CD4-positive, alpha-beta memory T cell (primary cell): ENCODE data around the gene RAB38. TPM values are rescaled to one million over a fixed set of nuclear protein-coding genes. Genes with fewer than 3 reads are reported as not detected.

Experiments used
- CTCF ChIA-PET: fragments of 350-600 bp; sonication (Branson Sonifier 250); formaldehyde crosslinking; loops from one replicate; lab custom pipeline; 2021; ENCODE audit warnings: inconsistent platforms; ENCODE audit not compliant: partially characterized antibody; lab: Charles Lee
- POLR2A ChIA-PET: fragments of 350-600 bp; sonication (Branson Sonifier 250); formaldehyde crosslinking; loops from one replicate; lab custom pipeline; 2021; ENCODE audit not compliant: partially characterized antibody; lab: Charles Lee
- DNase-seq, 5 donors: peaks; one replicate each; pipeline versions ENCODE4 v3.0.0 to v3.0.0-alpha.2; 2020 to 2022; ENCODE audit warnings: mixed read lengths in 1 of 5
- H3K27ac ChIP-seq: one replicate; pipeline ENCODE4 v1.7.0; 2013; ENCODE audit warnings: low read depth, low read length
- H3K27me3 ChIP-seq: 2 replicates; pipeline ENCODE4 v1.7.0; 2013; ENCODE audit warnings: mild to moderate bottlenecking, low read length, moderate library complexity; ENCODE audit not compliant: insufficient read depth
- H3K36me3 ChIP-seq: 2 replicates; pipeline ENCODE4 v1.7.0; 2013; ENCODE audit warnings: mild to moderate bottlenecking, low read length, moderate library complexity; ENCODE audit not compliant: insufficient read depth
- H3K4me1 ChIP-seq: 2 replicates; pipeline ENCODE4 v1.7.0; 2013; ENCODE audit warnings: mild to moderate bottlenecking, low read length, moderate library complexity; ENCODE audit not compliant: insufficient read depth
- H3K4me3 ChIP-seq, 2 donors: one replicate each; pipeline ENCODE4 v1.7.0; 2013; ENCODE audit warnings: low read length in 2 of 2, mild to moderate bottlenecking in 1 of 2
- H3K9me3 ChIP-seq, 2 donors: one replicate each; pipeline ENCODE4 v1.7.0; 2013; ENCODE audit warnings: low read length in 2 of 2, control low read depth in 1 of 2; ENCODE audit not compliant: control insufficient read depth in 1 of 2
- H3K27ac Mint-ChIP-seq, 7 donors: one replicate each; pipeline ENCODE4 v1.8.0; 2020 to 2021; ENCODE audit warnings: mixed read lengths in 7 of 7, mild to moderate bottlenecking in 6 of 7, inconsistent platforms in 3 of 7, moderate library complexity in 3 of 7
- H3K27me3 Mint-ChIP-seq, 2 donors: one replicate each; pipeline ENCODE4 v1.8.0; 2020 to 2021; ENCODE audit warnings: mixed read lengths in 2 of 2
- H3K36me3 Mint-ChIP-seq, 2 donors: one replicate each; pipeline ENCODE4 v1.8.0; 2020 to 2021; ENCODE audit warnings: mixed read lengths in 2 of 2, inconsistent platforms in 1 of 2, mild to moderate bottlenecking in 1 of 2
- H3K4me1 Mint-ChIP-seq, 4 donors: one replicate each; pipeline ENCODE4 v1.8.0; 2020 to 2021; ENCODE audit warnings: mixed read lengths in 4 of 4, mild to moderate bottlenecking in 1 of 4
- H3K4me3 Mint-ChIP-seq, 8 donors: one replicate each; pipeline ENCODE4 v1.8.0; 2020 to 2021; ENCODE audit warnings: mixed read lengths in 8 of 8, mild to moderate bottlenecking in 7 of 8, moderate library complexity in 6 of 8, inconsistent platforms in 3 of 8
- H3K9me3 Mint-ChIP-seq, 8 donors: one replicate each; pipeline ENCODE4 v1.8.0; 2020 to 2021; ENCODE audit warnings: mixed read lengths in 8 of 8, mild to moderate bottlenecking in 5 of 8, inconsistent platforms in 3 of 8, moderate library complexity in 1 of 8
- intact Hi-C: fragments of 100-400 bp; cut with micrococcal nuclease; formaldehyde crosslinking; loops from one replicate; pipeline ENCODE4 v1.15.1; 2023
- polyA plus RNA-seq, 2 donors: library from polyadenylated mRNA; unstranded; fragments of 300-500 nt; fragmentation: Illumina TruSeq; gene quantifications; one replicate each; pipeline ENCODE4 v1.2.3, GENCODE V29; 2021
- total RNA-seq, 2 experiments: library from RNA; stranded (reverse); gene quantifications; one replicate each; pipeline ENCODE4 v1.2.3, GENCODE V29; 2021

The RAB38 gene
- total and polyA plus RNA-seq, 4 experiments from 2014 or later = 0.30 to 1.0 (median 0.56) TPM

DNA sequence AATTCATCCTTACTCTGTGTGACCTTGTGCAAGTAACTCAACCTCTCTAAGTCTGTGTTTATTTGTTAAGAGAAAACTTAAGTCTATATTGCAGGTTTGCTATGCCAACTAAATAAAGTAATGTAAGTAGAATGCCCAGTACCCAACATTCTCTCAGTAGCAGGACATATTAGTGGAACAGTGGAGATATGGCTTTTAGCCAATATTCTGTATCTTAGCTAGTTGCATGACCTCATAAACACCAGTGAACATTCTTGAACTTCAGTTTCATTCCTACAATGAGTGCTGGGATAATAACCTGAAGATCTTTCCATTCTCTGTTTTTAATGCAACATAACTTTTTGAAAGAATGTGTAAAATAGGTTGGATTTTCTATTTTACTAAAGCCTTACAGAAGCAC is 77.0 kb downstream of the RAB38 start:
- Histone ChIP-seq H3K27ac (no peak overlapping the region), H3K4me1 (no peaks in the 10 kb centered on the region), H3K36me3 (no peaks in the 10 kb centered on the region), H3K9me3 (no peaks in the 10 kb centered on the region), H3K27me3 (no peaks in the 10 kb centered on the region), H3K4me3 (no peak overlapping the region)
- H3K9me3 Mint-ChIP-seq = no peaks in the 10 kb centered on the region
- H3K4me1 Mint-ChIP-seq = no peaks in the 10 kb centered on the region
- intact Hi-C loops = no loop called here
- POLR2A ChIA-PET = no interaction called here
- CTCF ChIA-PET = interaction anchor here (1.2 kb wide), 1 partner anchor 444 kb away, joined by 4 read pairs; no protein-coding TSS in a partner anchor
- no peak overlapping the region for H3K4me3 Mint-ChIP-seq
- H3K36me3 Mint-ChIP-seq = no peaks in the 10 kb centered on the region
- H3K27me3 Mint-ChIP-seq = peaks cover 3 to 6% of the 10 kb centered on the region in 2 donors
- no peak overlapping the region for H3K27ac Mint-ChIP-seq
- no peak for DNase-seq

DNA sequence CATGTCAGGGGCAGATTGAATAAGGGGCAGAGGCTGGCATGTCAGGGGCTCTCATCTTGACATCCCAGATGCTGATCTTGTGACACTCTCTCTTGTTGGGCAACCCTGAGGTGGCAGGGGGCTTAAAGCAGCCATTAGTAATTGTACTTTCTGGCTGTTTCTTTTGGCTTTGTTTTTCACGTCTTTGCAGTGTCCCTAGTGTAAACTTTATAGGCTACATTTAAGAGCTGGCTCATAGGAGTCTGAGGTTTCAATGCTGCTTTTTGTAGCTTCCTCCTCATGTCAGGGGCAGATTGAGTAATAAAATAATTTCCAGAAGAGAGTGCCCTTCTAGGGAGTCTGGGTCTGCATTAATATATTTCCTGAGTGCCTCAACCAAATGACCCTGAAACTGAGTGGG is 86.1 kb downstream of the RAB38 start:
- H3K4me3 Mint-ChIP-seq = no peak overlapping the region
- CTCF ChIA-PET = no interaction called here
- no peak overlapping the region for H3K27ac Mint-ChIP-seq

DNA sequence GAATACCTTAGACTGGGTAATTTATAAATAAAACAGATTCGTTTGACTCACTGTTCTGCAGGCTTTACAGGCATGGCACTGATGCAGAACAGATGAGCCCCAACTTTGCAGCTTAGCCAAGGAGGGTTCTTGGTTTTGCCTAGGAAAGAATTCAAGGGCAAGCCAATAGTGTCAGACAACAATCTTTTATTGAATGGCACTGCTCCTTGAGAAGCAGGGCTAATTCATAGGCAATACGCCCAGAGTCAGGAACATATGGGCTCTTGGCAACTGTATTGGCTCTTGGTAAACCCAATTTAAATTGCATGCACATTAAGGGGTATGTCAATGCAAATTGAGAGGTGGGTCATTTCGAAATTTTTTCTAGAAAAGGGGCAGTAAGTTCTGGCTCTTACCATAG is 87.9 kb downstream of the RAB38 start:
- Mint-ChIP-seq H3K27ac (no peak overlapping the region), H3K9me3 (peaks cover 0 to 1% (median 0%) of the 10 kb centered on the region in 8 donors), H3K27me3 (peaks cover 8 to 9% of the 10 kb centered on the region in 2 donors), H3K36me3 (no peaks in the 10 kb centered on the region), H3K4me3 (no peak overlapping the region), H3K4me1 (no peaks in the 10 kb centered on the region)
- Histone ChIP-seq H3K36me3 (no peaks in the 10 kb centered on the region), H3K4me1 (no peaks in the 10 kb centered on the region), H3K27ac (no peak overlapping the region), H3K9me3 (no peaks in the 10 kb centered on the region), H3K27me3 (no peaks in the 10 kb centered on the region), H3K4me3 (no peak overlapping the region)
- intact Hi-C loops = no loop called here
- ChIA-PET CTCF (no interaction called here), POLR2A (no interaction called here)
- no peak for DNase-seq

More for the DNA sequence above, 86.1 kb downstream of the RAB38 start:
- H3K36me3 Mint-ChIP-seq = no peaks in the 10 kb centered on the region
- H3K4me3 ChIP-seq = no peak overlapping the region
- POLR2A ChIA-PET = no interaction called here
- no peaks in the 10 kb centered on the region for H3K4me1 Mint-ChIP-seq
- DNase-seq = no peak
- no peaks in the 10 kb centered on the region for H3K4me1 ChIP-seq
- intact Hi-C loops = no loop called here
- no peak overlapping the region for H3K27ac ChIP-seq
- H3K27me3 ChIP-seq = no peaks in the 10 kb centered on the region
- no peaks in the 10 kb centered on the region for H3K36me3 ChIP-seq
- peaks cover 6 to 9% of the 10 kb centered on the region in 2 donors for H3K27me3 Mint-ChIP-seq
- H3K9me3 Mint-ChIP-seq = no peaks in the 10 kb centered on the region
- no peaks in the 10 kb centered on the region for H3K9me3 ChIP-seq

DNA sequence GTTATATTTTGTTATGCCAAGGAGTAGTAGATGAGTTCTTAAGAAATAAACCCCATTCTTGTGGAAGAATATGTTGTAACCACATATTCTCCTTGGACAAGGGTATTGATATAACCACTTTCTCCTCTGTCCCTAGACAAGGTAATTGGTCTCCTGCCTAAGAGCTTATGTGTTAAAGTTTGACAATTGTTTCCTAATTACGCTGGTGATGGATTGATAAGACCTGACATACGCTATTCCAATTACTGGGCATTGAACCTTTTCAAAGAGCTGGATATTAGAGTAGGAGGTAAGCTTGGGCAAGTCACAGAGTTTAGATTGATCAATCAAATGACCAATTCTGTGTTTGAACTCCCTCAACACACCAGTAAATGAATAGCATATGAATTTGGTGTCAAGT is 88.9 kb downstream of the RAB38 start:
- no peaks in the 10 kb centered on the region for H3K36me3 Mint-ChIP-seq
- H3K27ac Mint-ChIP-seq = no peak overlapping the region
- Histone ChIP-seq H3K36me3 (no peaks in the 10 kb centered on the region), H3K4me3 (no peak overlapping the region), H3K27ac (no peak overlapping the region), H3K27me3 (no peaks in the 10 kb centered on the region), H3K9me3 (no peaks in the 10 kb centered on the region), H3K4me1 (no peaks in the 10 kb centered on the region)
- no peak for DNase-seq
- H3K4me1 Mint-ChIP-seq = no peaks in the 10 kb centered on the region
- H3K4me3 Mint-ChIP-seq = no peak overlapping the region
- H3K9me3 Mint-ChIP-seq = peaks cover 0 to 1% (median 0%) of the 10 kb centered on the region in 8 donors
- intact Hi-C loops = no loop called here
- H3K27me3 Mint-ChIP-seq = peaks cover 8% of the 10 kb centered on the region in 2 donors
- POLR2A ChIA-PET = no interaction called here
- CTCF ChIA-PET = no interaction called here

DNA sequence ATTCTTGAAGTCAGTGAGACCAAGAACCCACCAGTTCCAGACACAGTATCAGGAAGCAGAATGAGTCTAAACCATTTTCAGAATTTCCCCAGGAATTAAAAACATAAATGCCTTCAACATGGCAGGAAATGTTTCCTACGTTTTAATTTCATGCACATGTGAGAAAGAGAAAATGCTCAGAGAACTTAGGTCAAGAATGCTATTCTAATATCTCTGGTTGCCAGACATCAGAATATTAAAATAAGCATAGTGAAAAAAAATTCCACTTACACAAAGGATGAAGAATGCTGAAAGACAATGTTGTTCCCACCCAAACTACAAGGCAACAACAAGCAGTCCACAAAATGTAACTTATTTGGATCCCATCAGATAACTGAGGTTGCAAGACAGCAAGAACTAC is 104.8 kb downstream of the RAB38 start:
- Histone ChIP-seq H3K36me3 (no peaks in the 10 kb centered on the region), H3K27me3 (no peaks in the 10 kb centered on the region), H3K4me1 (no peaks in the 10 kb centered on the region), H3K27ac (no peak overlapping the region), H3K9me3 (peaks cover 0 to 3% of the 10 kb centered on the region in 2 donors), H3K4me3 (no peak overlapping the region)
- Mint-ChIP-seq H3K27me3 (peaks cover 14 to 22% of the 10 kb centered on the region in 2 donors), H3K9me3 (peaks cover 0 to 23% (median 10%) of the 10 kb centered on the region in 8 donors), H3K36me3 (no peaks in the 10 kb centered on the region), H3K27ac (no peak overlapping the region), H3K4me3 (no peak overlapping the region), H3K4me1 (no peaks in the 10 kb centered on the region)
- intact Hi-C loops = no loop called here
- DNase-seq = no peak
- ChIA-PET CTCF (no interaction called here), POLR2A (no interaction called here)

DNA sequence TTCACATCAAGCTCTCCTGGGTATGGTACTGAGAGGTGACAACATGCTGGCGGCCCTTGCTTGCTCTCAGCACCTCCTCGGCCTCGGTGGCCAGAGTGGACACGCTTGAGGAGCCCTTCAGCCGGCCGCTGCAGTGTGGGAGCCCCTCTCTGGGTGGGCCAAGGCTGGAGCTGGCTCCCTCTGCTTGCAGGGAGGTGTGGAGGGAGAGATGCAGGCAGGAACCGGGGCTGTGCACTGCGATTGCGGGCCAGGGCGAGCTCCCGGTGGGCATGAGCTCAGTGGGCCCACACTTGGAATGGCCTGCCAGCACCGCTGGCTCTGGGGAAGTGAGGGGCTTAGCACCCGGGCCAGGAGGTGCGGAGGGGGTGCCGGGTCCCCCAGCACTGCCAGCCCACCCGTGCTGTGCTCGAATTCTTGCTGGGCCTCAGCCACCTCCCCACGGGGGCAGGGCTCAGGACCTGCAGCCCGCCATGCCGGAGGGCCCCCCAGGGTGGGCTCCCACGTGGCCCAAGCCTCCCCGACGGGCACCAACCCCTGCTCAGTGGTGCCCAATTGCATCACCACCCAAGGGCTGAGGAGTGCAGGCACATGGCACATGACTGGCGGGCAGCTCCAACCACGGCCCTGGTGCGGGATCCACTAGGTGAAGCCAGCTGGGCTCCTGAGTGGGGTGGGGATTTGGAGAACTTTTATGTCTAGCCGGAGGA is 106.2 kb downstream of the RAB38 start:
- no peak overlapping the region for H3K4me3 Mint-ChIP-seq
- H3K4me1 Mint-ChIP-seq = no peaks in the 10 kb centered on the region
- Histone ChIP-seq H3K36me3 (no peaks in the 10 kb centered on the region), H3K27ac (no peak overlapping the region), H3K4me3 (no peak overlapping the region), H3K4me1 (no peaks in the 10 kb centered on the region), H3K27me3 (no peaks in the 10 kb centered on the region), H3K9me3 (peaks cover 0 to 3% of the 10 kb centered on the region in 2 donors)
- H3K36me3 Mint-ChIP-seq = no peaks in the 10 kb centered on the region
- H3K27me3 Mint-ChIP-seq = peaks cover 16 to 18% of the 10 kb centered on the region in 2 donors
- CTCF ChIA-PET = no interaction called here
- no peak overlapping the region for H3K27ac Mint-ChIP-seq
- no peak for DNase-seq
- intact Hi-C loops = no loop called here
- H3K9me3 Mint-ChIP-seq = peaks cover 0 to 23% (median 8%) of the 10 kb centered on the region in 8 donors
- POLR2A ChIA-PET = no interaction called here

DNA sequence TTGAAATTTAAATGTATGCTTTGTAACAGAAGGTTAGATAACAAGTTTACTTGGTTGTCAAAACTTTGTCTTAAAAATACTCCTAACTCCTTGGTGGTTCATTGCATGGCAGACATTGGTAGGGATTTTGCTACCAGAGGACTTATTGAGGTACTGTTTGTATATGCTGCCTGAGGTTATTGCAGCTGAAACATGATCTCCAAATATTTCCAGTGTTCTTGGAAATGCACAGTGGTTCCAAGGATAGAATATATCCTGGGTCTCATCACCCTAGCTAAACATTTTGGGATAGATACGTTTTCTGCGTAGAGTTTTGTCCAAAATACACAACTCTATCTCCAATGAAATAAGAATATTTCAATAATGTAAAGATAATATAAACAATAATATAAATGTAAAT is 109.2 kb downstream of the RAB38 start:
- no peak overlapping the region for H3K27ac ChIP-seq
- CTCF ChIA-PET = no interaction called here
- Mint-ChIP-seq H3K27me3 (peaks cover 9 to 14% of the 10 kb centered on the region in 2 donors), H3K4me1 (no peaks in the 10 kb centered on the region), H3K36me3 (no peaks in the 10 kb centered on the region), H3K4me3 (no peak overlapping the region), H3K9me3 (peaks cover 0 to 4% (median 0%) of the 10 kb centered on the region in 8 donors), H3K27ac (no peak overlapping the region)
- no peak overlapping the region for H3K4me3 ChIP-seq
- H3K4me1 ChIP-seq = no peaks in the 10 kb centered on the region
- intact Hi-C loops = no loop called here
- no peaks in the 10 kb centered on the region for H3K27me3 ChIP-seq
- POLR2A ChIA-PET = no interaction called here
- no peak for DNase-seq
- peaks cover 0 to 1% of the 10 kb centered on the region in 2 donors for H3K9me3 ChIP-seq
- H3K36me3 ChIP-seq = no peaks in the 10 kb centered on the region
